HepG2 (cell line): ENCODE results near the gene PROM2. TPM values are rescaled to one million over a fixed set of nuclear protein-coding genes. Genes with fewer than 3 reads are reported as not detected.

ENCODE experiments used
- ATAD3A ChIP-seq: sonication (generic); formaldehyde crosslinking; IDR thresholded peaks from 2 replicates; pipeline ENCODE4 v1.4.0; 2020; ENCODE audit warnings: missing genetic modification reagents
- DPF2 ChIP-seq: sonication (generic); formaldehyde crosslinking; IDR thresholded peaks from 2 replicates; pipeline ENCODE4 v1.4.0; 2020; ENCODE audit warnings: mild to moderate bottlenecking, low read depth, missing genetic modification reagents, borderline replicate concordance
- KDM6A ChIP-seq: IDR thresholded peaks from 2 replicates; pipeline ENCODE4 v1.6.1; 2016; ENCODE audit warnings: low read depth
- KLF13 ChIP-seq: sonication (generic); formaldehyde crosslinking; IDR thresholded peaks from 2 replicates; pipeline ENCODE4 v1.4.0; 2020; ENCODE audit warnings: mild to moderate bottlenecking, missing genetic modification reagents
- MTF1 ChIP-seq: sonication (generic); formaldehyde crosslinking; IDR thresholded peaks from 2 replicates; pipeline ENCODE4 v1.5.0; 2020; ENCODE audit warnings: missing genetic modification reagents
- NPAS2 ChIP-seq: sonication (generic); formaldehyde crosslinking; IDR thresholded peaks from 2 replicates; pipeline ENCODE4 v1.8.0; 2022; ENCODE audit warnings: mild to moderate bottlenecking, missing genetic modification reagents, borderline replicate concordance
- NR2F1 ChIP-seq, 2 experiments: fragments of 450-650 bp in 1 of 2; formaldehyde crosslinking in 1 of 2; IDR thresholded peaks; 2 replicates each; pipeline versions ENCODE4 v1.5.0 to v1.6.1; 2016 to 2020; ENCODE audit warnings: mild to moderate bottlenecking in 1 of 2, missing compliant biosample characterization in 1 of 2, missing genetic modification reagents in 1 of 2, moderate library complexity in 1 of 2
- PAWR ChIP-seq: sonication (generic); formaldehyde crosslinking; IDR thresholded peaks from 2 replicates; pipeline ENCODE4 v1.4.0; 2020; ENCODE audit warnings: missing genetic modification reagents, mild to moderate bottlenecking, borderline replicate concordance
- PITX1 ChIP-seq: sonication (generic); formaldehyde crosslinking; IDR thresholded peaks from 2 replicates; pipeline ENCODE4 v1.5.1; 2020; ENCODE audit warnings: mild to moderate bottlenecking, missing genetic modification reagents
- PLRG1 ChIP-seq: fragments of 450-650 bp; conservative IDR thresholded peaks from 2 replicates; pipeline ENCODE4 v1.6.1; 2016
- RNF219 ChIP-seq: sonication (generic); formaldehyde crosslinking; IDR thresholded peaks from 2 replicates; pipeline ENCODE4 v1.5.0; 2020; ENCODE audit warnings: mild to moderate bottlenecking, missing genetic modification reagents
- TCF7 ChIP-seq: sonication (generic); IDR thresholded peaks from 2 replicates; pipeline ENCODE4 v1.6.1; 2016; ENCODE audit warnings: antibody characterized with exemption, low read depth
- ZBTB37 ChIP-seq: sonication (generic); formaldehyde crosslinking; IDR thresholded peaks from 2 replicates; pipeline ENCODE4 v1.4.0; 2020; ENCODE audit warnings: mild to moderate bottlenecking, missing genetic modification reagents
- ZFP36 ChIP-seq: fragments of 150-350 bp; IDR thresholded peaks from 2 replicates; pipeline ENCODE4 v1.6.1; 2018; ENCODE audit warnings: borderline replicate concordance, low read length, low read depth; ENCODE audit not compliant: partially characterized antibody
- ZMAT3 ChIP-seq: sonication (generic); formaldehyde crosslinking; conservative IDR thresholded peaks from 2 replicates; pipeline ENCODE4 v1.7.0; 2021; ENCODE audit warnings: missing genetic modification reagents
- ZNF282 ChIP-seq: fragments of 450-650 bp; IDR thresholded peaks from 2 replicates; pipeline ENCODE4 v1.6.1; 2018; ENCODE audit not compliant: partially characterized antibody
- ZNF326 ChIP-seq: sonication (generic); formaldehyde crosslinking; IDR thresholded peaks from 2 replicates; pipeline ENCODE4 v1.4.0; 2020; ENCODE audit warnings: missing genetic modification reagents, borderline replicate concordance
- ZNF496 ChIP-seq: sonication (generic); formaldehyde crosslinking; IDR thresholded peaks from 2 replicates; pipeline ENCODE4 v1.8.1; 2023; ENCODE audit warnings: mild to moderate bottlenecking, moderate library complexity, missing genetic modification reagents; ENCODE audit not compliant: insufficient replicate concordance
- ZNF7 ChIP-seq: IDR thresholded peaks from 2 replicates; pipeline ENCODE4 v1.6.1; 2016; ENCODE audit warnings: missing biosample characterization, missing genetic modification reagents
- ZNF703 ChIP-seq: sonication (generic); formaldehyde crosslinking; IDR thresholded peaks from 2 replicates; pipeline ENCODE4 v1.5.1; 2020; ENCODE audit warnings: missing genetic modification reagents, mild to moderate bottlenecking, moderate library complexity, borderline replicate concordance
- ZSCAN25 ChIP-seq: sonication (generic); formaldehyde crosslinking; IDR thresholded peaks from 2 replicates; pipeline ENCODE4 v1.8.0; 2022; ENCODE audit warnings: mild to moderate bottlenecking, missing genetic modification reagents
- polyA plus RNA-seq, 8 experiments: library from polyadenylated mRNA; depleted of rRNA in 3 of 8; stranded (reverse) in 7 of 8; unstranded in 1 of 8; fragments of >200 nt; fragmentation: Illumina TruSeq in 4 of 8; extraction: Trizol in 4 of 8; gene quantifications; 2 replicates each; pipeline versions ENCODE4 v1.2.1 to v1.2.3, GENCODE V29; 2011 to 2016; ENCODE audit warnings: low read depth in 4 of 8, missing spikeins in 1 of 8, mixed read lengths in 1 of 8; ENCODE audit not compliant: insufficient read depth in 1 of 8
- total RNA-seq, 5 experiments: library from RNA; depleted of rRNA; stranded (reverse); fragments of >200 nt; fragmentation: Illumina TruSeq; extraction: Trizol; gene quantifications; 2 replicates each; pipeline ENCODE4 v1.2.3, GENCODE V29; 2016; ENCODE audit warnings: low read depth in 1 of 5
- TF ChIP-seq, protein P1 (sequence below): sonication (generic); formaldehyde crosslinking; IDR thresholded peaks from 2 replicates; pipeline ENCODE4 v1.4.0; 2020; ENCODE audit warnings: missing genetic modification reagents, borderline replicate concordance

Gene PROM2
- total and polyA plus RNA-seq, 2 of the 13 experiments (the other 11 are each of a cell fraction or from before 2014, with no cell fraction given): not detected

DNA sequence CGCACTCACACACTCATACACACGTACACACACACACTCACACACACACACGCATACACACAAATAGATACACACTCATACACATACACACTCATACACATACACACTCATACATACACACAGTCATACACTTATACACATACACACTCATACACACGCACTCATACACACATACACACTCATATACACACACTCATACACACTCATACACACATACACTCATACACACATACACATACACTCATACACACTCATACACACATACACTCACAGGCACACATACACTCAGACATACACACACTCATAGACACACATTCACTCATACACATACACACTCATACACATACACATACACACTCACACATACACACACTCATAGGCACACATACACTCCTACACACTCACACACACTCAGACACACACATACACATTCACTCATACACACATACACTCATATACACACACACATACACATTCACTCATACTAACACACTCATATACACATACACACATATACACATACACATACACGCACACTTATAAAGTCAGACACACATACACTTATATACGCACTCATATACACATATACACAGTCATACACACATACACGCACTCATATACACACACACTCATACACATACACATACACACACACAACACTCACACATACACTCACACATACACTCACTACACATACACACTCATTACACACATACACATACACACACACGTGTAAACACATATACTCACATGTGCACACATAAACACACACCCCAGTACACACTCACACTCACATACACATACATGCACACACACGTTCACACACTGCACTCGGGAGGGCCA, 51.6 kb downstream of the PROM2 start (continued):
- TF ChIP-seq, protein P1, sequence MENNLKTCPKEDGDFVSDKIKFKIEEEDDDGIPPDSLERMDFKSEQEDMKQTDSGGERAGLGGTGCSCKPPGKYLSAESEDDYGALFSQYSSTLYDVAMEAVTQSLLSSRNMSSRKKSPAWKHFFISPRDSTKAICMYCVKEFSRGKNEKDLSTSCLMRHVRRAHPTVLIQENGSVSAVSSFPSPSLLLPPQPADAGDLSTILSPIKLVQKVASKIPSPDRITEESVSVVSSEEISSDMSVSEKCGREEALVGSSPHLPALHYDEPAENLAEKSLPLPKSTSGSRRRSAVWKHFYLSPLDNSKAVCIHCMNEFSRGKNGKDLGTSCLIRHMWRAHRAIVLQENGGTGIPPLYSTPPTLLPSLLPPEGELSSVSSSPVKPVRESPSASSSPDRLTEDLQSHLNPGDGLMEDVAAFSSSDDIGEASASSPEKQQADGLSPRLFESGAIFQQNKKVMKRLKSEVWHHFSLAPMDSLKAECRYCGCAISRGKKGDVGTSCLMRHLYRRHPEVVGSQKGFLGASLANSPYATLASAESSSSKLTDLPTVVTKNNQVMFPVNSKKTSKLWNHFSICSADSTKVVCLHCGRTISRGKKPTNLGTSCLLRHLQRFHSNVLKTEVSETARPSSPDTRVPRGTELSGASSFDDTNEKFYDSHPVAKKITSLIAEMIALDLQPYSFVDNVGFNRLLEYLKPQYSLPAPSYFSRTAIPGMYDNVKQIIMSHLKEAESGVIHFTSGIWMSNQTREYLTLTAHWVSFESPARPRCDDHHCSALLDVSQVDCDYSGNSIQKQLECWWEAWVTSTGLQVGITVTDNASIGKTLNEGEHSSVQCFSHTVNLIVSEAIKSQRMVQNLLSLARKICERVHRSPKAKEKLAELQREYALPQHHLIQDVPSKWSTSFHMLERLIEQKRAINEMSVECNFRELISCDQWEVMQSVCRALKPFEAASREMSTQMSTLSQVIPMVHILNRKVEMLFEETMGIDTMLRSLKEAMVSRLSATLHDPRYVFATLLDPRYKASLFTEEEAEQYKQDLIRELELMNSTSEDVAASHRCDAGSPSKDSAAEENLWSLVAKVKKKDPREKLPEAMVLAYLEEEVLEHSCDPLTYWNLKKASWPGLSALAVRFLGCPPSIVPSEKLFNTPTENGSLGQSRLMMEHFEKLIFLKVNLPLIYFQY (CRISPR knock-in tag): no peak
- no peak for TF ChIP-seq ZBTB37
- no peak for TF ChIP-seq MTF1 (CRISPR knock-in tag)
- TF ChIP-seq ZNF7 (CRISPR knock-in tag): no peak
- no peak for TF ChIP-seq KLF13 (CRISPR knock-in tag)
- peak; percentile 77 for TF ChIP-seq ZNF282
- no peak for TF ChIP-seq PAWR (CRISPR knock-in tag)
- TF ChIP-seq ATAD3A (CRISPR knock-in tag): no peak
- TF ChIP-seq TCF7: no peak
- no peak for TF ChIP-seq PITX1 (CRISPR knock-in tag)
- TF ChIP-seq ZNF496 (CRISPR knock-in tag): no peak
- TF ChIP-seq DPF2 (CRISPR knock-in tag): no peak
- no peak for TF ChIP-seq NPAS2 (CRISPR knock-in tag)
- peak; percentile 61; the same call in 1 of the 2 replicates for TF ChIP-seq PLRG1
- no peak for TF ChIP-seq ZFP36
- TF ChIP-seq ZNF703 (CRISPR knock-in tag): no peak
- no peak for TF ChIP-seq KDM6A
- TF ChIP-seq RNF219 (CRISPR knock-in tag): no peak
- no peak for TF ChIP-seq NR2F1 (CRISPR knock-in tag; IDR thresholded peaks at IDR 0.05)
- TF ChIP-seq ZSCAN25 (CRISPR knock-in tag): no peak
- no peak for TF ChIP-seq ZMAT3
- TF ChIP-seq ZNF326 (CRISPR knock-in tag): no peak
